Mesendoderm (in vitro differentiated cells): ENCODE measurements around the gene POLA2.

Experiments used
- DNase-seq: peaks from one replicate; pipeline ENCODE4 v3.0.0; 2013
- H2AK5ac ChIP-seq: 2 replicates; pipeline ENCODE4 v1.6.1; 2013; ENCODE audit warnings: low read length, inconsistent platforms
- H2BK120ac ChIP-seq: 2 replicates; pipeline ENCODE4 v1.6.1; 2013; ENCODE audit warnings: low read depth, mild to moderate bottlenecking, low read length, moderate library complexity, mixed read lengths
- H2BK15ac ChIP-seq: replicated peaks from 2 replicates; pipeline ENCODE4 v1.6.1; 2013; ENCODE audit warnings: low read depth, mild to moderate bottlenecking, moderate library complexity
- H2BK5ac ChIP-seq: 2 replicates; pipeline ENCODE4 v1.6.1; 2013; ENCODE audit warnings: low read length, inconsistent platforms
- H3K18ac ChIP-seq: 2 replicates; pipeline ENCODE4 v1.6.1; 2013; ENCODE audit warnings: mild to moderate bottlenecking, low read length, mixed read lengths
- H3K23ac ChIP-seq: one replicate; pipeline ENCODE4 v1.6.1; 2013; ENCODE audit warnings: low read length
- H3K27ac ChIP-seq: 2 replicates; pipeline ENCODE4 v1.5.1; 2013; ENCODE audit warnings: low read depth, mild to moderate bottlenecking, inconsistent platforms, low read length, moderate library complexity
- H3K27me3 ChIP-seq: 2 replicates; pipeline ENCODE4 v1.6.1; 2013; ENCODE audit warnings: low read length, control low read depth, mild to moderate bottlenecking, inconsistent platforms; ENCODE audit not compliant: insufficient read depth, poor library complexity
- H3K36me3 ChIP-seq: 2 replicates; pipeline ENCODE4 v1.6.1; 2013; ENCODE audit warnings: low read length, inconsistent platforms; ENCODE audit not compliant: control insufficient read depth, insufficient read depth
- H3K4ac ChIP-seq: one replicate; pipeline ENCODE4 v1.6.1; 2013; ENCODE audit warnings: low read depth, mild to moderate bottlenecking, low read length, moderate library complexity
- H3K4me1 ChIP-seq: 2 replicates; pipeline ENCODE4 v1.6.1; 2013; ENCODE audit warnings: low read depth, low read length, inconsistent platforms; ENCODE audit not compliant: control insufficient read depth
- H3K4me2 ChIP-seq: 2 replicates; pipeline ENCODE4 v1.6.1; 2013; ENCODE audit warnings: low read length
- H3K4me3 ChIP-seq: 2 replicates; pipeline ENCODE4 v1.5.1; 2013; ENCODE audit warnings: mild to moderate bottlenecking, low read length
- H3K56ac ChIP-seq: one replicate; pipeline ENCODE4 v1.6.1; 2013; ENCODE audit warnings: low read length
- H3K79me1 ChIP-seq: 2 replicates; pipeline ENCODE4 v1.6.1; 2013; ENCODE audit warnings: low read length, inconsistent platforms
- H3K79me2 ChIP-seq: 2 replicates; pipeline ENCODE4 v1.6.1; 2013; ENCODE audit warnings: mild to moderate bottlenecking, low read length; ENCODE audit not compliant: control insufficient read depth, insufficient read depth
- H3K9ac ChIP-seq: 2 replicates; pipeline ENCODE4 v1.6.1; 2013; ENCODE audit warnings: low read length, inconsistent platforms
- H4K5ac ChIP-seq: one replicate; pipeline ENCODE4 v1.6.1; 2013; ENCODE audit warnings: low read length
- H4K8ac ChIP-seq: one replicate; pipeline ENCODE4 v1.6.1; 2013; ENCODE audit warnings: low read depth, mild to moderate bottlenecking, control low read depth, low read length, moderate library complexity
- WGBS: extraction: QIAGEN DNeasy Blood & Tissue Kit; methylation state at CpG from one replicate; pipeline ENCODE4 v1.1.7; 2013; ENCODE audit warnings: low lambda C conversion rate, missing lambda C conversion rate; ENCODE audit not compliant: insufficient coverage; ENCODE audit errors: extremely low coverage; 5-methylcytosine and 5-hydroxymethylcytosine counted together

POLA2 gene

DNA sequence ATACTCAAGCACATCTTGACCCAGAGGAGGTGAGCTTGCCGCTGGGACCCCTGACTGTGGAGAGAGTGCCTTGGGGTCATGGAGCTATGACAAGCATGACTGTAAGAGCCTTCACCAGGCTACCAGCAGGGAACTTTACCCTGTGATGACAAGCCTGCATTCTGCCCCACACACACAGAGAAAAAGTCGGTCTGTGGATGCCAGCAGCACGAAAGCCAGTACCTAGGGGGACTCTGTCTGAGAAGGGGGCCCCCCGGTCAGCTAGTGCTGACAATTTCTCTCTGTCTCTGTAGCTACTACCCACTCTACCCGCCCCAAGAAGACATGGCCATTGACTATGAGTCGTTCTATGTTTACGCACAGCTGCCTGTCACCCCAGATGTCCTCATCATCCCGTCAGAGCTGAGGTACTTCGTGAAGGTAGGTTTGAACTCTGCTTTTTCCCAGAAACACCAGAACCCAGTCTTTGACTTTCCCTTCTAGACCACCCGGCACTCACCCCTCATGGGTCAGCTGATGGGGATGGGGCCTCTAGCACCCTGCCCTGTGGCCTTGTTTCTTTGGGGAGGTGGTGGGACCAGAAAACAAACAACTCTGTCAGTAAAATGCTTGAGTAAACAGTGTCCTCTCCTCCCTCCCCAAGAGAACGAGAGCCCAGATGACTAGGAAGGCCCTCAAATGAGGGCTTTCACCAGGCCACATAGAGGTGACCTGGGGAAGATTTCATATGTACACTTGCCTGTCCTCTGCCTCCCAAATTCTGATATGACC is 34.0 kb downstream of the POLA2 start:
- Histone ChIP-seq H3K18ac (no peak overlapping the region), H3K4me3 (no peak overlapping the region), H3K36me3 (peaks cover 26% of the 10 kb centered on the region), H4K5ac (no peak overlapping the region), H3K9ac (no peak overlapping the region), H3K27me3 (no peaks in the 10 kb centered on the region), H3K4ac (no peak overlapping the region), H3K79me2 (no peaks in the 10 kb centered on the region), H3K27ac (no peak overlapping the region), H3K4me2 (no peak overlapping the region), H3K56ac (no peak overlapping the region), H3K4me1 (no peaks in the 10 kb centered on the region), H2AK5ac (no peak overlapping the region), H4K8ac (no peak overlapping the region), H2BK15ac (no peak overlapping the region), H2BK120ac (no peak overlapping the region), H3K79me1 (no peaks in the 10 kb centered on the region), H3K23ac (no peak overlapping the region), H2BK5ac (no peak overlapping the region)
- WGBS = no CpG with 5 or more reads among the region's 11 CpGs
- DNase-seq = no peak

GRCh38 chr11:65297026-65297672 is 35.4 kb downstream of the POLA2 start:
- H2BK15ac ChIP-seq = no peak overlapping the region
- H4K8ac ChIP-seq = no peak overlapping the region
- H3K27ac ChIP-seq = no peak overlapping the region
- H3K18ac ChIP-seq = no peak overlapping the region
- no peak overlapping the region for H3K4me2 ChIP-seq
- no peak for DNase-seq
- H3K4me3 ChIP-seq = no peak overlapping the region
- H3K79me2 ChIP-seq = no peaks in the 10 kb centered on the region
- H3K9ac ChIP-seq = no peak overlapping the region
- no peak overlapping the region for H3K56ac ChIP-seq
- no peak overlapping the region for H3K4ac ChIP-seq
- no peak overlapping the region for H2BK120ac ChIP-seq
- H3K23ac ChIP-seq = no peak overlapping the region
- no peak overlapping the region for H2AK5ac ChIP-seq
- WGBS = no CpG with 5 or more reads among the region's 12 CpGs
- H3K36me3 ChIP-seq = peaks cover 20% of the 10 kb centered on the region
- no peak overlapping the region for H2BK5ac ChIP-seq
- H3K4me1 ChIP-seq = peaks cover 4% of the 10 kb centered on the region
- no peaks in the 10 kb centered on the region for H3K27me3 ChIP-seq
- H4K5ac ChIP-seq = no peak overlapping the region
- H3K79me1 ChIP-seq = no peaks in the 10 kb centered on the region

DNA sequence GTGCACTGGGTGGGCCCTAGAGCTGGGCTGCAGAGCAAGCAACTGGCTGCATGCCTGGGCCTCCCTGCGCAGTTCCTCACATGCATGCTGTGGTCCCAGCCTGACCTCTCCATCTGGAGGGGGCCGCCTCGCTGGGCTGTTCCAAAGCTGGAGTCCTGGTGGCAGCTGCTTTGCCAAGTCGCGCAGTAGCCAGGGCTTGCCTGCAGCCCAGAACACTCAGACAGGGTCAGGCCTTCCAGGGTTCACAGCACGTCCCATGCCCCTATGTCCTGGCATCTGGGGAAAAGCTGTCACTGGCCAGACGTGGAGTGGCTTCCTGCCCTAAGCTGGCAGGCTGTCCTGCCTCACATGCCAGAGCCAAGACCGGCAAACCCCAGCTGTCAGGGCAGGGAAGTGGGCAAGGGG is 36.4 kb downstream of the POLA2 start:
- Histone ChIP-seq H2AK5ac (no peak overlapping the region), H3K23ac (no peak overlapping the region), H3K27ac (no peak overlapping the region), H4K5ac (no peak overlapping the region), H3K18ac (no peak overlapping the region), H3K36me3 (peaks cover 17% of the 10 kb centered on the region), H3K9ac (no peak overlapping the region), H2BK15ac (no peak overlapping the region), H3K4ac (no peak overlapping the region), H3K27me3 (no peaks in the 10 kb centered on the region), H3K4me2 (no peak overlapping the region), H4K8ac (no peak overlapping the region), H3K79me2 (no peaks in the 10 kb centered on the region), H3K56ac (no peak overlapping the region), H3K4me1 (peaks cover 4% of the 10 kb centered on the region), H2BK120ac (no peak overlapping the region), H3K4me3 (no peak overlapping the region), H3K79me1 (no peaks in the 10 kb centered on the region), H2BK5ac (no peak overlapping the region)
- DNase-seq = no peak
- WGBS = no CpG with 5 or more reads among the region's 8 CpGs

GRCh38 chr11:65298655-65299179 is 37.0 kb downstream of the POLA2 start:
- H3K27ac ChIP-seq = no peak overlapping the region
- no peak overlapping the region for H3K9ac ChIP-seq
- H4K8ac ChIP-seq = no peak overlapping the region
- no peak overlapping the region for H2BK5ac ChIP-seq
- no peak overlapping the region for H3K56ac ChIP-seq
- H3K4ac ChIP-seq = no peak overlapping the region
- no peak overlapping the region for H2BK15ac ChIP-seq
- H3K36me3 ChIP-seq = peaks cover 15% of the 10 kb centered on the region
- no peak overlapping the region for H2AK5ac ChIP-seq
- no peak overlapping the region for H2BK120ac ChIP-seq
- H3K27me3 ChIP-seq = no peaks in the 10 kb centered on the region
- no peak overlapping the region for H3K23ac ChIP-seq
- peaks cover 4% of the 10 kb centered on the region for H3K4me1 ChIP-seq
- no peaks in the 10 kb centered on the region for H3K79me1 ChIP-seq
- no peaks in the 10 kb centered on the region for H3K79me2 ChIP-seq
- no peak overlapping the region for H3K18ac ChIP-seq
- H4K5ac ChIP-seq = no peak overlapping the region
- H3K4me2 ChIP-seq = no peak overlapping the region
- H3K4me3 ChIP-seq = no peak overlapping the region
- WGBS = no CpG with 5 or more reads among the region's 12 CpGs
- no peak for DNase-seq

- Histone ChIP-seq H3K4me2 (no peak overlapping the region), H3K27me3 (no peaks in the 10 kb centered on the region), H3K18ac (no peak overlapping the region), H4K8ac (no peak overlapping the region), H3K36me3 (peaks cover 5% of the 10 kb centered on the region), H3K56ac (no peak overlapping the region), H3K23ac (no peak overlapping the region), H3K27ac (no peak overlapping the region), H3K4me1 (peaks cover 4% of the 10 kb centered on the region), H3K79me1 (no peaks in the 10 kb centered on the region), H2BK120ac (no peak overlapping the region), H2AK5ac (no peak overlapping the region), H2BK5ac (no peak overlapping the region), H3K9ac (no peak overlapping the region), H3K79me2 (no peaks in the 10 kb centered on the region), H4K5ac (no peak overlapping the region), H3K4me3 (no peak overlapping the region), H2BK15ac (no peak overlapping the region), H3K4ac (no peak overlapping the region)
- no CpG with 5 or more reads among the region's 17 CpGs for WGBS
- no peak for DNase-seq
These were observed 39.0 kb downstream of the POLA2 start for GRCh38 chr11:65300621-65301275.
